ENCODE measurements around the gene CES2. TPM values are rescaled to one million over a fixed set of nuclear protein-coding genes. Genes with fewer than 3 reads are reported as not detected.
"Not testable (repeated sequence)": the region's sequence is repeated elsewhere in the genome, so short reads cannot be mapped to it uniquely, and the experiment has no call there.

Gene CES2
- total and polyA plus RNA-seq, 3 experiments from 2014 or later = 23.5 to 26.6 (median 23.8) TPM

GRCh38 chr16:66988197-66988788 is 53.0 kb downstream of the CES2 start, which contains the start of gene CES4A:
CES4A (plus strand) TSS chr16:66988589; CDS start chr16:66988773, 184 bp downstream.
- H3K27ac Mint-ChIP-seq = peak within 1 kb of the TSS in 1 of 8 donors; percentile 62
- no peaks in the 10 kb centered on the region for H3K9me3 ChIP-seq (ENCODE audit: low read length)
- no peak for DNase-seq
- H3K4me1 ChIP-seq (ENCODE audit: insufficient read depth, low read length) = peaks cover 23% of the 10 kb centered on the region
- H3K4me3 ChIP-seq (ENCODE audit: low read length) = no peak within 1 kb of the TSS
- no peaks in the 10 kb centered on the region for H3K27me3 ChIP-seq (ENCODE audit: insufficient read depth, low read length, poor library complexity, severe bottlenecking)
- H3K36me3 Mint-ChIP-seq = no peaks in the 10 kb centered on the region
- POLR2A ChIA-PET = no interaction called here
- CTCF ChIA-PET = interaction anchor here (1.0 to 1.1 kb wide), 2 partner anchors 30 to 166 kb away, joined by 3 read pairs; no protein-coding TSS in a partner anchor
- peaks cover 14 to 21% (median 18%) of the 10 kb centered on the region in 3 donors for H3K4me1 Mint-ChIP-seq
- no peak within 1 kb of the TSS for H3K4me3 Mint-ChIP-seq
- no peaks in the 10 kb centered on the region for H3K36me3 ChIP-seq (ENCODE audit: insufficient read depth, low read length)
- H3K27ac ChIP-seq (ENCODE audit: low read depth, low read length) = no peak within 1 kb of the TSS
- no peaks in the 10 kb centered on the region for H3K27me3 Mint-ChIP-seq
- H3K9me3 Mint-ChIP-seq = no peaks in the 10 kb centered on the region

DNA sequence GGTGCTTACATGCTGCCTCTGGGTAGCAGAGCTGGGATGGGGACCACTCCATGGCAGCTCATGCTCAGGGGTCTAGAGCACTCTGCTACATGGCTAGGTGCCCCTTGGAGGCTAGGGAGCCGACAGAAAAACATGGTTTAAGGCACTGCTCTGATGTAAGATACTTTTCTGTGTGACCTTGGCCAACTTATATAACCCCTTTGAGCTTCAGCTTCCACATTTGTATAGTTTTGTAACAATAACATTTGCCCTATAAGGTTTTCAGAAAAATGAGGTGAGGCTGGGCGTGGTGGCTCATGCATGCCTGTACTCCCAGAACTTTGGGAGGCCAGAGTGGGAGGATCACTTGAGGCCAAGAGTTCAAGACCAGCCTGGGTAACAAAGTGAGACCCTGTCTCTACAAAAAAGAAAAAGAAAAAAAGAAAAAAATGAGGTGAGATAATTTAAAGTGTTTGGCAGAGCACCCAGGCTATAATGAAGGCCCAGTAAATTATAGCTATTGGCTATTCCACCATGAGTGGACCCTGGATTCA is 56.3 kb downstream of the CES2 start:
- H3K4me1 ChIP-seq (ENCODE audit: insufficient read depth, low read length) = no peaks in the 10 kb centered on the region
- H3K9me3 ChIP-seq (ENCODE audit: low read length) = no peaks in the 10 kb centered on the region
- CTCF ChIA-PET = interaction anchor here (0.6 to 2.0 kb wide), 3 partner anchors 12 to 193 kb away, joined by 3 to 4 read pairs (median 4); no protein-coding TSS in a partner anchor
- Mint-ChIP-seq H3K27me3 (no peaks in the 10 kb centered on the region), H3K36me3 (no peaks in the 10 kb centered on the region), H3K27ac (no peak overlapping the region), H3K9me3 (no peaks in the 10 kb centered on the region), H3K4me3 (no peak overlapping the region), H3K4me1 (no peaks in the 10 kb centered on the region)
- H3K27ac ChIP-seq (ENCODE audit: low read depth, low read length) = no peak overlapping the region
- DNase-seq = no peak
- no peak overlapping the region for H3K4me3 ChIP-seq (ENCODE audit: low read length)
- H3K36me3 ChIP-seq (ENCODE audit: insufficient read depth, low read length) = no peaks in the 10 kb centered on the region
- POLR2A ChIA-PET = no interaction called here
- H3K27me3 ChIP-seq (ENCODE audit: insufficient read depth, low read length, poor library complexity, severe bottlenecking) = no peaks in the 10 kb centered on the region

DNA sequence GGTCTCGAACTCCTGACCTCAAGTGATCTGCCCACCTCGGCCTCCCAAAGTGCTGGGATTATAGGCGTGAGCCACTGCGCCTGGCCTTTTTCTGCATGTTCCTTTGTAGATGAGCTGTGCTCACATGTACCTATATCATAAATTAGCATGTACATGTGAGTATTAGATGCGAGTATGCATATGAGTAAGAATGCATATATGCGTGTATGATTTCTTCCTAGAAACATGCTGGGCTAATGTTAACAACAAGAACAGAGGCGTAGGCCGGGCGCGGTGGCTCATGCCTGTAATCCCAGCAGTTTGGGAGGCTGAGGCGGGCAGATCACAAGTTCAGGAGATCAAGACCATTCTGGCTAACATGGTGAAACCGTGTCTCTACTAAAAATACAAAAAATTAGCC is 58.2 kb downstream of the CES2 start:
- H3K27ac ChIP-seq (ENCODE audit: low read depth, low read length); POLR2A ChIA-PET; H3K27ac Mint-ChIP-seq; H3K36me3 Mint-ChIP-seq; DNase-seq; H3K4me3 Mint-ChIP-seq; H3K9me3 Mint-ChIP-seq; H3K27me3 Mint-ChIP-seq; H3K36me3 ChIP-seq (ENCODE audit: insufficient read depth, low read length); H3K4me1 ChIP-seq (ENCODE audit: insufficient read depth, low read length); H3K4me1 Mint-ChIP-seq; H3K27me3 ChIP-seq (ENCODE audit: insufficient read depth, low read length, poor library complexity, severe bottlenecking); H3K4me3 ChIP-seq (ENCODE audit: low read length); H3K9me3 ChIP-seq (ENCODE audit: low read length): not testable (repeated sequence)
- CTCF ChIA-PET = interaction anchor here (2.0 kb wide), 1 partner anchor 192 kb away, joined by 4 read pairs; no protein-coding TSS in a partner anchor

Other genes with a start within 250 kb of the CES2 start
- 1 to 10 TPM; 4.1 to 4.4 TPM for gene CMTM4, start 238.8 kb upstream of the CES2 start, total RNA-seq
- 0.20 TPM for gene CMTM4, start 238.8 kb upstream of the CES2 start, polyA plus RNA-seq
- 10 to 100 TPM; 50.5 to 53.8 TPM for gene DYNC1LI2, start 183.9 kb upstream of the CES2 start, total RNA-seq
- 35.0 TPM for gene DYNC1LI2, start 183.9 kb upstream of the CES2 start, polyA plus RNA-seq
- under 1 TPM in 1 of 2 experiments, not detected in 1; 0.20 TPM for gene TERB1, start 133.9 kb upstream of the CES2 start, total RNA-seq
- not detected for gene TERB1, start 133.9 kb upstream of the CES2 start, polyA plus RNA-seq
- 100 to 1,000 TPM; 105 to 110 TPM for gene NAE1, start 104.5 kb upstream of the CES2 start, total RNA-seq
- 76.6 TPM for gene NAE1, start 104.5 kb upstream of the CES2 start, polyA plus RNA-seq
- gene CA7, start 91.1 kb upstream of the CES2 start, total RNA-seq = not detected
- not detected for gene CA7, start 91.1 kb upstream of the CES2 start, polyA plus RNA-seq
- 10 to 100 TPM; 20.0 to 25.4 TPM for gene PDP2, start 55.0 kb upstream of the CES2 start, total RNA-seq
- gene PDP2, start 55.0 kb upstream of the CES2 start, polyA plus RNA-seq = 4.5 TPM
- not detected for gene CDH16, start 16.6 kb upstream of the CES2 start, total RNA-seq
- gene CDH16, start 16.6 kb upstream of the CES2 start, polyA plus RNA-seq = not detected
- gene RRAD, start 10.0 kb upstream of the CES2 start, total RNA-seq = under 1 TPM; 0.60 to 0.88 TPM
- not detected for gene RRAD, start 10.0 kb upstream of the CES2 start, polyA plus RNA-seq
- gene CIAO2B, start 1.1 kb upstream of the CES2 start, total RNA-seq = 100 to 1,000 TPM; 164 to 176 TPM
- gene CIAO2B, start 1.1 kb upstream of the CES2 start, polyA plus RNA-seq = 132 TPM
- gene CES3, start 25.8 kb downstream of the CES2 start, total RNA-seq = under 1 TPM; 0.16 to 0.24 TPM
- not detected for gene CES3, start 25.8 kb downstream of the CES2 start, polyA plus RNA-seq
- gene CES4A, start 53.1 kb downstream of the CES2 start, total RNA-seq = 1 to 10 TPM; 4.2 to 5.1 TPM
- gene CES4A, start 53.1 kb downstream of the CES2 start, polyA plus RNA-seq = 1.7 TPM
- gene CBFB, start 93.6 kb downstream of the CES2 start, total RNA-seq = 100 to 1,000 TPM; 132 to 141 TPM
- gene CBFB, start 93.6 kb downstream of the CES2 start, polyA plus RNA-seq = 100 TPM
- 10 to 100 TPM; 20.2 to 21.2 TPM for gene PHAF1, start 174.4 kb downstream of the CES2 start, total RNA-seq
- gene PHAF1, start 174.4 kb downstream of the CES2 start, polyA plus RNA-seq = 14.7 TPM
- 1 to 10 TPM; 2.4 to 2.7 TPM for gene B3GNT9, start 215.5 kb downstream of the CES2 start, total RNA-seq
- 5.0 TPM for gene B3GNT9, start 215.5 kb downstream of the CES2 start, polyA plus RNA-seq
- gene TRADD, start 224.4 kb downstream of the CES2 start, total RNA-seq = 10 to 100 TPM; 23.8 to 28.7 TPM
- gene TRADD, start 224.4 kb downstream of the CES2 start, polyA plus RNA-seq = 141 TPM
- gene FBXL8, start 224.4 kb downstream of the CES2 start, total RNA-seq = 10 to 100 TPM; 10.5 to 14.3 TPM
- 11.6 TPM for gene FBXL8, start 224.4 kb downstream of the CES2 start, polyA plus RNA-seq
- 10 to 100 TPM; 11.6 to 13.3 TPM for gene HSF4, start 229.2 kb downstream of the CES2 start, total RNA-seq
- gene HSF4, start 229.2 kb downstream of the CES2 start, polyA plus RNA-seq = not detected
- 1 to 10 TPM; 2.1 to 2.3 TPM for gene NOL3, start 235.0 kb downstream of the CES2 start, total RNA-seq
- gene NOL3, start 235.0 kb downstream of the CES2 start, polyA plus RNA-seq = 0.91 TPM
- 10 to 100 TPM; 15.3 to 15.6 TPM for gene MATCAP1, start 248.4 kb downstream of the CES2 start, total RNA-seq
- 0.68 TPM for gene MATCAP1, start 248.4 kb downstream of the CES2 start, polyA plus RNA-seq

All from CD8-positive, alpha-beta memory T cell (primary cell).